ENCODE results near the gene EFCAB11. TPM values are rescaled to one million over a fixed set of nuclear protein-coding genes. Genes with fewer than 3 reads are reported as not detected.

The EFCAB11 gene
- total and polyA plus RNA-seq, 7 donors, result 7.2 to 9.0 (median 8.7) TPM

- Histone ChIP-seq H3K27me3 (no peaks in the 10 kb centered on the region), H3K27ac (no peak overlapping the region), H3K9me3 (peaks cover 0 to 4% (median 0%) of the 10 kb centered on the region in 4 donors), H3K36me3 (no peaks in the 10 kb centered on the region), H3K4me1 (peaks cover 0 to 6% (median 0%) of the 10 kb centered on the region in 4 donors), H3K4me3 (no peak overlapping the region)
- DNase-seq, result no peak
- TF ChIP-seq POLR2AphosphoS5 (IDR thresholded peaks at IDR 0.05) (no peak), CTCF (IDR thresholded peaks at IDR 0.05) (no peak), POLR2A (IDR thresholded peaks at IDR 0.05) (no peak), EP300 (IDR thresholded peaks at IDR 0.05) (no peak)
- intact Hi-C loops (cut with DNase I), result no loop called here
- 97% methylated on average over 6 of the region's 6 CpGs for WGBS, 2 donors
These were observed 112.7 kb downstream of the EFCAB11 start for GRCh38 chr14:89841851-89842250.

- Histone ChIP-seq H3K9me3 (peaks cover 0 to 4% (median 0%) of the 10 kb centered on the region in 4 donors), H3K4me1 (no peaks in the 10 kb centered on the region), H3K27me3 (no peaks in the 10 kb centered on the region), H3K27ac (no peak overlapping the region), H3K4me3 (no peak overlapping the region), H3K36me3 (no peaks in the 10 kb centered on the region)
- 96 to 97% methylated on average over 7 of the region's 7 CpGs for whole genome bisulfite sequencing, 2 donors
- intact Hi-C loops (cut with DNase I), result no loop called here
- no peak for TF ChIP-seq CTCF (IDR thresholded peaks at IDR 0.05)
- TF ChIP-seq EP300 (IDR thresholded peaks at IDR 0.05), result no peak
- TF ChIP-seq POLR2AphosphoS5 (IDR thresholded peaks at IDR 0.05), result no peak
- TF ChIP-seq POLR2A (IDR thresholded peaks at IDR 0.05), result no peak
- DNase-seq, result no peak
These were observed 117.6 kb downstream of the EFCAB11 start for GRCh38 chr14:89836830-89837469.

- no peaks in the 10 kb centered on the region for H3K4me1 ChIP-seq
- H3K27me3 ChIP-seq, result no peaks in the 10 kb centered on the region
- peak overlapping the region in 1 of 4 donors; percentile 6 for H3K27ac ChIP-seq
- no peaks in the 10 kb centered on the region for H3K36me3 ChIP-seq
- TF ChIP-seq CTCF (IDR thresholded peaks at IDR 0.05), result no peak
- TF ChIP-seq POLR2A (IDR thresholded peaks at IDR 0.05), result no peak
- TF ChIP-seq EP300 (IDR thresholded peaks at IDR 0.05), result no peak
- no peak for TF ChIP-seq POLR2AphosphoS5 (IDR thresholded peaks at IDR 0.05)
- H3K9me3 ChIP-seq, result peaks cover 0 to under 1% (median 0%) of the 10 kb centered on the region in 4 donors
- intact Hi-C loops (cut with DNase I), result no loop called here
- no peak overlapping the region for H3K4me3 ChIP-seq
- DNase-seq, result no peak
These were observed 120.9 kb downstream of the EFCAB11 start for GRCh38 chr14:89833661-89834060.

- intact Hi-C loops (cut with DNase I), result no loop called here
- WGBS, 2 donors, result 54 to 79% methylated on average over 3 of the region's 3 CpGs
These were observed 121.4 kb downstream of the EFCAB11 start for GRCh38 chr14:89833120-89833532.

More at GRCh38 chr14:89833120-89833532, 121.4 kb downstream of the EFCAB11 start:
- Histone ChIP-seq H3K4me1 (no peaks in the 10 kb centered on the region), H3K4me3 (no peak overlapping the region), H3K27me3 (no peaks in the 10 kb centered on the region), H3K27ac (peak overlapping the region in 1 of 4 donors; percentile 6), H3K36me3 (no peaks in the 10 kb centered on the region), H3K9me3 (no peaks in the 10 kb centered on the region)
- no peak for TF ChIP-seq EP300 (IDR thresholded peaks at IDR 0.05)
- TF ChIP-seq CTCF (IDR thresholded peaks at IDR 0.05), result no peak
- no peak for TF ChIP-seq POLR2AphosphoS5 (IDR thresholded peaks at IDR 0.05)
- no peak for DNase-seq
